Coronary artery (tissue), 2 donors: Measurements from ENCODE around the gene TCP11L2.

Source experiments
- DNase-seq: peaks from one replicate; pipeline ENCODE4 v3.0.0-alpha.2; 2017; ENCODE audit warnings: low spot score
- H3K27ac ChIP-seq, 2 donors: fragments of 200-600 bp; sonication (generic); one replicate each; pipeline ENCODE4 v1.5.1; 2016 to 2019
- H3K4me3 ChIP-seq: fragments of 200-600 bp; sonication (generic); 2 replicates; pipeline ENCODE4 v1.5.1; 2016; ENCODE audit warnings: mild to moderate bottlenecking, moderate library complexity
- TF ChIP-seq, protein P1 (sequence below): fragments of 200-600 bp; sonication (generic); IDR thresholded peaks from one replicate; pipeline ENCODE4 v1.5.1; 2019; ENCODE audit warnings: antibody characterized with exemption

Gene TCP11L2

DNA sequence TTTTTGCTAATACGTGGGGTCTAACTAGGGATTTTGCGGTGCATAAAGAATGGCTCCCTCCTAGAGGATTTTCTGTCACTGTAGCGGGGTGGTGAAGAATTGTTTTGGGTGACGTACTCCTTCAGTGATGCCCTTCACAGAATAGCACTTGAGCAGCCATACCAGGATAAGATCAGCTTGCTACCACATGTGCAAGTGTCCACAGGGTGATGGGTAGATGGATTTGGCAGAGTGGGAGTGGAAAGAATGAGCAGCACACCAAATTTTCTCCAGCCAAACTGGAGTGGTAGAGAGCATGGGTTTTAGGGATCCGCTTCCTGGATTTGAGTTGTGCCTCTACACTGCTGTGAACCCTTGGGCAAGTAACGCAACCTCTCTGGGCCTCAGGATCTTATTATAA is 2.3 kb downstream of the TCP11L2 start:
- peak overlapping the region; percentile 96 for H3K4me3 ChIP-seq

DNA sequence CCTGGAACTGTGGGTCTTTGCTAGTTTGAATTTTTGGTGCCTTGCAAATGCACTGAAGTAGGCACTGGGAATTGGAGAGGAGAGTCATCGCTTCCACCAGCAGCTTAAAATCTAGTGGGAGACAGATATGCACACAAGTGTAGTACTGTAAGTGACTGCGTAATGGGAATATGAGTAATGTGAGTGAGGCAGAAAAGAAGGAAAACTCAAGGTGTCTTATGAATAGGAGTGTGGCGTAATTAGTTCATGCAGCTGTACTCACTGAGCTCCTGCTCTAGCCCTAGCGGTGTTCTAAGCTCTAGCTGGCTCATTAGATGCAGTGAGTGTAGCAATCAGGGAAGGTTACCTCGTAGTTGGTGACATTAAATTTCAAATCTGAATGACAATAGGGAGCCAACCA is 2.8 kb downstream of the TCP11L2 start:
- DNase-seq = no peak
- no peak overlapping the region for H3K27ac ChIP-seq
- TF ChIP-seq, protein P1, sequence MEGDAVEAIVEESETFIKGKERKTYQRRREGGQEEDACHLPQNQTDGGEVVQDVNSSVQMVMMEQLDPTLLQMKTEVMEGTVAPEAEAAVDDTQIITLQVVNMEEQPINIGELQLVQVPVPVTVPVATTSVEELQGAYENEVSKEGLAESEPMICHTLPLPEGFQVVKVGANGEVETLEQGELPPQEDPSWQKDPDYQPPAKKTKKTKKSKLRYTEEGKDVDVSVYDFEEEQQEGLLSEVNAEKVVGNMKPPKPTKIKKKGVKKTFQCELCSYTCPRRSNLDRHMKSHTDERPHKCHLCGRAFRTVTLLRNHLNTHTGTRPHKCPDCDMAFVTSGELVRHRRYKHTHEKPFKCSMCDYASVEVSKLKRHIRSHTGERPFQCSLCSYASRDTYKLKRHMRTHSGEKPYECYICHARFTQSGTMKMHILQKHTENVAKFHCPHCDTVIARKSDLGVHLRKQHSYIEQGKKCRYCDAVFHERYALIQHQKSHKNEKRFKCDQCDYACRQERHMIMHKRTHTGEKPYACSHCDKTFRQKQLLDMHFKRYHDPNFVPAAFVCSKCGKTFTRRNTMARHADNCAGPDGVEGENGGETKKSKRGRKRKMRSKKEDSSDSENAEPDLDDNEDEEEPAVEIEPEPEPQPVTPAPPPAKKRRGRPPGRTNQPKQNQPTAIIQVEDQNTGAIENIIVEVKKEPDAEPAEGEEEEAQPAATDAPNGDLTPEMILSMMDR = no peak
- H3K4me3 ChIP-seq = no peak overlapping the region

More for the DNA sequence above, 2.3 kb downstream of the TCP11L2 start:
- TF ChIP-seq, protein P1 = no peak
- H3K27ac ChIP-seq = no peak overlapping the region
- no peak for DNase-seq

DNA sequence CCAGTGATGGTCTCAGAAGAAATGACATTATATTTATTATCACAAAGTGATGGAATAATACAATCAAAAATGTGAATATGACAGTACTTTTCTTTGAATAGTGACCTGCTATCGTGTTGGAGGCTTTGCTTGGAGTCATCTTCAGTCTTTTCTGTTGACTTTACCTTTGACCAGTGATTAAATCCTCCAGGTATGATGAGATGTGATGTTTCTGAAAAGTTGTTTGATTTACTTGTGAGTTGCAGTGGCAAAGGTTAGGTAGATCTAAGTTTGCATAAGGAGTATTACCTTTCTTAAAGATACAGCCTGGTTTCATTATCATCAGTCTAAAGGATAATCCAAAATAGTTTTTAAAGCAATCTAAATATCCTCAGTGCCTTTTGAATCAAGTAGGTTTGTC is 4.6 kb downstream of the TCP11L2 start:
- Histone ChIP-seq H3K27ac (no peak overlapping the region), H3K4me3 (no peak overlapping the region)
- no peak for DNase-seq
- TF ChIP-seq, protein P1 = no peak

DNA sequence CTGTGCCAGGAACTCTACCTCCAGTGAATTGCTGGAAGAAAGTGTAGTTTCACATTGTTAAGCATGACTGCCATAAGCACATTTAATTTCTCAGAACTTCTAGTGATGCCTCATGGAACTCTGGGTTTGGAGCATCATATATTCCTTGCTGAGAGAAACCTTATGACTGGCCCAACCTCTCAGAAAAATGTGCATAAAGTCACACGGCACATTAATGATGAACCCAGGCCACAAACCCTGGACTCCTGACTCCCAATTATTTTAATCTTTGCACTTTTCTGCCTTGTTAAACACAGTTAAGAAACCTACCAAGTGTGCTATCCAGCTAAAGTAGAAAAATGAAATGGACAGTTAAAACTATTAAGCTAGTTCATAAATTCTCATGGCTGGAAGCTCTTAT is 5.6 kb downstream of the TCP11L2 start:
- no peak overlapping the region for H3K27ac ChIP-seq
- no peak overlapping the region for H3K4me3 ChIP-seq
- TF ChIP-seq, protein P1 = no peak
- no peak for DNase-seq

DNA sequence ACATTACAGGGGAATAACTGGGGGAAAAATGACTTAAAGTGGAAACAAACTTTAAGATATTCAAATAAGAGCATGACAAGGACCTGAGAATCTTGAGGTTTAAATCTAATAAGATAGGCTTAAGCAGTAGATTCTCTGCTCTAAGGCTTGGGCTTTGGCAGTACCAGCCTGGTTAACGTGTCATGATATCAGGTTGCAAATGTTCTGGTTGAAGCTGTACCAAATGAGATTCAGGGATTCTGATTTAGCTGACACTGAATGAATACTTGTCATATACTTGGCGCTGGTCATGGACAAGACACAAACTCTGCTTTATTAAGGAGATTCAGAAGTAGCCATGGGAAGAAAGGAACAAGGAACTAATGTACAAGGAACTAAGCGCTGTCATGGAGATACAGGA is 6.1 kb downstream of the TCP11L2 start:
- Histone ChIP-seq H3K4me3 (no peak overlapping the region), H3K27ac (no peak overlapping the region)
- TF ChIP-seq, protein P1 = no peak
- DNase-seq = no peak

DNA sequence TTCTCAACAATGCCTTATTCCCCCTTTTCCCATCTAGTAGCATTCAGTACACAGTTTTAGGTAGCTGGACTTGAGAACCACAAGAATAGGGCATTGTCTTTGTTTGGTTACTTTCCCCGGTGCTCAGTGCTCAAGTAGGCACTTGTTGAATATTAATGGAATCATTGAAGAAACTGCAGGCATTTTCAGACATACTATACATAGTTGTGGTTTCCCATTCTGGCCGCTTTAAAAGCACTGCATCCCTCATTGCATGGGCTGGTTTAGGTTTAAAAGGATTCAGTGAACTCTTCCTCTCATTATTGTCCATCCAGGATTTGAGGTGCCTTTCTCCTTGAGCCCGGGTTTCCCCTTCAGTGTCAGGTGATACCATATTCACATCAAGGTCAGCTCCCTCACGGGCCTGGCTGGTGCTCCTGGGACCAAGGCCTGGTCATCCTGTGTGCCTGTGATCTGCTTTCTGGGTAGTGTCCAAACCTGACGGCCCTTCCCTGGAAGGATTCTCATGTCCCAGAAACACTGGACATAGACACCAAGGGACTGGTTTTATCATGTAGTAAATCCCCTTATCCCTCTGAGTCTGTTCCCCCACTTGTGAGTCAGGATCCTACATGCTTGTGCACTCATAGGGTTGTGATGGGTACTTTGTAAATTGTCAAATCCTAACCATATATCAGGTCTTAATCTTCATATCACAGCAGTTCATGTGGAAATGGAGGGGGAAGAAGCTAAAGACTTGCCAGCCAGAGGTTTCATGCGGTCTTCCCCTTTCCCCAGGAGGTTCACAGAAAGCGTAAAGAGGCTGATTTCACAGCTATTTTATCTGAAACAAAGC is 7.4 kb downstream of the TCP11L2 start:
- no peak overlapping the region for H3K4me3 ChIP-seq
- TF ChIP-seq, protein P1 = no peak
- DNase-seq = no peak
- H3K27ac ChIP-seq = peak overlapping the region in 1 of 2 donors; percentile 53

DNA sequence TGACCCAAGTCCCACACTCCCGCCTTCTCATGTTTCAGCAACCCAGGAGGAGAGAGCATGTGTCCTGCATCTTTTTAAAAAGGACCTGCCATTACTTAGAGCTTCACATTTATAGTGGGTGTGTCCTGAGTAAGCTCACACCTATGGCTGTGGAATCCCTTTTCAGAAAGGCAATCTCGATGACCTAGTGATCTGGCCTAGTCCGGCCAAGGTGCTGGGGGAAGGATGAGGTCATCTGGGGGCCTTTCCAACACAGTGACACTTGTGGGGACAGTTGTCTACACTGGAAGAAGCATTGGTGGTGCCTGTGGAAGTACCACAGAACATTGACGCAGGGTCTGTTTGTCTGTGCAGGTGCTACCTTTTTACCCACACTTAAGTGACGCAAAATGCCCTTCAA is 8.2 kb downstream of the TCP11L2 start:
- DNase-seq = no peak
- no peak overlapping the region for H3K4me3 ChIP-seq
- H3K27ac ChIP-seq = peak overlapping the region in 1 of 2 donors; percentile 4
- TF ChIP-seq, protein P1 = no peak
